ENCODE results near the gene SF3B6.

SF3B6 gene

GRCh38 chr2:24018241-24018640, 57.9 kb downstream of the SF3B6 start:
- no peak for DNase-seq

- DNase-seq, result no peak
These were observed 58.4 kb downstream of the SF3B6 start for GRCh38 chr2:24017711-24018110.

Measured in cerebellar nuclear complex (tissue), 1 donor.